Common myeloid progenitor, CD34-positive (primary cell): ENCODE data around the gene ITPK1.

Experiments used
- CTCF ChIA-PET: fragments of 350-600 bp; sonication (Branson Sonifier 250); formaldehyde crosslinking; loops from one replicate; lab custom pipeline; 2021; ENCODE audit warnings: antibody characterized with exemption; lab: Charles Lee
- POLR2A ChIA-PET: fragments of 350-600 bp; sonication (Branson Sonifier 250); formaldehyde crosslinking; loops from one replicate; lab custom pipeline; 2021; ENCODE audit warnings: antibody characterized with exemption; lab: Charles Lee
- DNase-seq, 3 donors: peaks; one replicate each; pipeline versions ENCODE4 v3.0.0 to v3.0.0-alpha.2; 2013
- H3K27ac ChIP-seq, 2 experiments: 1 replicate in 1 of 2; 2 replicates in 1 of 2; pipeline ENCODE4 v1.7.0; 2013; ENCODE audit warnings: inconsistent platforms in 2 of 2, low read length in 2 of 2, mild to moderate bottlenecking in 2 of 2, low read depth in 1 of 2, moderate library complexity in 1 of 2; ENCODE audit not compliant: severe bottlenecking in 2 of 2, insufficient read depth in 1 of 2, poor library complexity in 1 of 2
- H3K27me3 ChIP-seq, 5 experiments: replicated peaks in 2 of 5; 1 replicate in 3 of 5; 2 replicates in 2 of 5; pipeline versions ENCODE4 v1.6.1 to v1.7.0; 2013; ENCODE audit warnings: low read length in 4 of 5, mild to moderate bottlenecking in 2 of 5, moderate library complexity in 2 of 5, inconsistent platforms in 1 of 5; ENCODE audit not compliant: insufficient read depth in 5 of 5, control insufficient read depth in 4 of 5
- H3K36me3 ChIP-seq, 4 experiments: 1 replicate in 2 of 4; 2 replicates in 2 of 4; pipeline versions ENCODE4 v1.6.1 to v1.7.0; 2013; ENCODE audit warnings: low read length in 3 of 4, control low read depth in 1 of 4, mild to moderate bottlenecking in 1 of 4; ENCODE audit not compliant: control insufficient read depth in 4 of 4, insufficient read depth in 4 of 4
- H3K4me1 ChIP-seq, 4 experiments: 1 replicate in 3 of 4; 2 replicates in 1 of 4; pipeline versions ENCODE4 v1.6.1 to v1.7.1; 2013; ENCODE audit warnings: low read length in 3 of 4, mild to moderate bottlenecking in 3 of 4, control low read depth in 1 of 4, inconsistent platforms in 1 of 4, moderate library complexity in 1 of 4; ENCODE audit not compliant: control insufficient read depth in 4 of 4, insufficient read depth in 4 of 4; ENCODE audit errors: control extremely low read depth in 1 of 4
- H3K4me3 ChIP-seq, 7 experiments: 1 replicate in 4 of 7; 2 replicates in 3 of 7; pipeline versions ENCODE4 v1.5.1 to v1.7.0; 2013; ENCODE audit warnings: mild to moderate bottlenecking in 7 of 7, low read length in 6 of 7, moderate library complexity in 6 of 7, inconsistent platforms in 2 of 7, low read depth in 2 of 7, control low read depth in 1 of 7; ENCODE audit not compliant: insufficient read depth in 4 of 7, control insufficient read depth in 1 of 7; ENCODE audit errors: extremely low read depth in 1 of 7
- H3K9me3 ChIP-seq, 5 experiments: 1 replicate in 4 of 5; 2 replicates in 1 of 5; pipeline versions ENCODE4 v1.6.1 to v1.7.1; 2013; ENCODE audit warnings: low read length in 4 of 5, mild to moderate bottlenecking in 2 of 5, inconsistent platforms in 1 of 5, low read depth in 1 of 5, moderate library complexity in 1 of 5; ENCODE audit not compliant: control insufficient read depth in 4 of 5, insufficient read depth in 2 of 5; ENCODE audit errors: control extremely low read depth in 1 of 5
- WGBS: methylation state at CpG from one replicate; pipeline ENCODE4 v1.1.5; 2013; ENCODE audit not compliant: insufficient coverage; 5-methylcytosine and 5-hydroxymethylcytosine counted together

The ITPK1 gene

GRCh38 chr14:92944976-92945375 is 170.7 kb downstream of the ITPK1 start:
- ChIA-PET POLR2A (no interaction called here), CTCF (interaction anchor here (1.2 to 1.7 kb wide), 4 partner anchors 10 to 168 kb away, joined by 3 to 8 read pairs (median 4); no protein-coding TSS in a partner anchor)
- H3K4me3 ChIP-seq = no peak overlapping the region
- no peak for DNase-seq
- 96% methylated on average over 12 of the region's 12 CpGs for WGBS
- H3K27me3 ChIP-seq = no peaks in the 10 kb centered on the region
- peaks cover 11 to 81% (median 38%) of the 10 kb centered on the region in 4 experiments for H3K36me3 ChIP-seq
- no peak overlapping the region for H3K27ac ChIP-seq
- H3K4me1 ChIP-seq = no peaks in the 10 kb centered on the region
- no peaks in the 10 kb centered on the region for H3K9me3 ChIP-seq

GRCh38 chr14:92943855-92944570 is 171.7 kb downstream of the ITPK1 start:
- H3K4me3 ChIP-seq = no peak overlapping the region
- no peak for DNase-seq
- ChIA-PET POLR2A (no interaction called here), CTCF (interaction anchor here (1.4 kb wide), 1 partner anchor 104 kb away, joined by 3 read pairs; no protein-coding TSS in a partner anchor)
- H3K9me3 ChIP-seq = no peaks in the 10 kb centered on the region
- peaks cover 5 to 73% (median 37%) of the 10 kb centered on the region in 4 experiments for H3K36me3 ChIP-seq
- H3K27me3 ChIP-seq = no peaks in the 10 kb centered on the region
- no peaks in the 10 kb centered on the region for H3K4me1 ChIP-seq
- H3K27ac ChIP-seq = no peak overlapping the region
- WGBS = 95% methylated on average over 17 of the region's 17 CpGs

GRCh38 chr14:92942976-92943710 is 172.6 kb downstream of the ITPK1 start:
- Histone ChIP-seq H3K4me3 (no peak overlapping the region), H3K36me3 (peaks cover 5 to 69% (median 42%) of the 10 kb centered on the region in 4 experiments), H3K27me3 (no peaks in the 10 kb centered on the region), H3K4me1 (no peaks in the 10 kb centered on the region), H3K27ac (no peak overlapping the region), H3K9me3 (no peaks in the 10 kb centered on the region)
- CTCF ChIA-PET = no interaction called here
- POLR2A ChIA-PET = no interaction called here
- no peak for DNase-seq
- 98% methylated on average over 25 of the region's 30 CpGs for WGBS

- 99% methylated on average over 8 of the region's 8 CpGs for WGBS
- H3K36me3 ChIP-seq = peaks cover 5 to 65% (median 41%) of the 10 kb centered on the region in 4 experiments
- ChIA-PET CTCF (no interaction called here), POLR2A (no interaction called here)
- H3K4me1 ChIP-seq = no peaks in the 10 kb centered on the region
- H3K4me3 ChIP-seq = no peak overlapping the region
- no peaks in the 10 kb centered on the region for H3K9me3 ChIP-seq
- no peaks in the 10 kb centered on the region for H3K27me3 ChIP-seq
- no peak for DNase-seq
- H3K27ac ChIP-seq = no peak overlapping the region
Measured at GRCh38 chr14:92942576-92942975, 173.1 kb downstream of the ITPK1 start.

- H3K4me1 ChIP-seq = no peaks in the 10 kb centered on the region
- H3K36me3 ChIP-seq = peaks cover 5 to 61% (median 40%) of the 10 kb centered on the region in 4 experiments
- ChIA-PET CTCF (no interaction called here), POLR2A (interaction anchor here (0.6 kb wide), 2 partner anchors 42 to 55 kb away, joined by 3 read pairs; no protein-coding TSS in a partner anchor)
- no peaks in the 10 kb centered on the region for H3K9me3 ChIP-seq
- H3K4me3 ChIP-seq = no peak overlapping the region
- WGBS = 100% methylated on average over 5 of the region's 5 CpGs
- no peak for DNase-seq
- H3K27ac ChIP-seq = no peak overlapping the region
- no peaks in the 10 kb centered on the region for H3K27me3 ChIP-seq
Measured at GRCh38 chr14:92942136-92942535, 173.6 kb downstream of the ITPK1 start.

- POLR2A ChIA-PET = interaction anchor here (0.6 kb wide), 2 partner anchors 41 to 55 kb away, joined by 3 read pairs; no protein-coding TSS in a partner anchor
- CTCF ChIA-PET = no interaction called here
- WGBS = 96% methylated on average over 29 of the region's 30 CpGs
- no peak overlapping the region for H3K27ac ChIP-seq
- H3K4me3 ChIP-seq = no peak overlapping the region
- H3K36me3 ChIP-seq = peaks cover 7 to 60% (median 40%) of the 10 kb centered on the region in 4 experiments
- no peaks in the 10 kb centered on the region for H3K27me3 ChIP-seq
- DNase-seq = no peak
- H3K4me1 ChIP-seq = no peaks in the 10 kb centered on the region
- no peaks in the 10 kb centered on the region for H3K9me3 ChIP-seq
Measured at GRCh38 chr14:92941531-92941930, 174.2 kb downstream of the ITPK1 start.

- Histone ChIP-seq H3K27ac (no peak overlapping the region), H3K36me3 (peaks cover 6 to 58% (median 34%) of the 10 kb centered on the region in 4 experiments), H3K4me1 (no peaks in the 10 kb centered on the region), H3K9me3 (no peaks in the 10 kb centered on the region), H3K4me3 (no peak overlapping the region), H3K27me3 (no peaks in the 10 kb centered on the region)
- 96% methylated on average over 11 of the region's 11 CpGs for WGBS
- no peak for DNase-seq
- POLR2A ChIA-PET = no interaction called here
- CTCF ChIA-PET = no interaction called here
Measured at GRCh38 chr14:92940543-92940942, 175.2 kb downstream of the ITPK1 start.
